Pulmonary artery endothelial cell (primary cell): ENCODE results near the gene PARK7. TPM values are rescaled to one million over a fixed set of nuclear protein-coding genes. Genes with fewer than 3 reads are reported as not detected.
A peak's percentile ranks its signal among the peaks of the same experiment; 100 is the strongest.

Source experiments
- DNase-seq: peaks from one replicate; pipeline ENCODE4 v3.0.0-alpha.2; 2011; ENCODE audit warnings: low read depth, low spot score
- total RNA-seq: library from RNA; depleted of rRNA; stranded (reverse); fragments of >200 nt; gene quantifications from 2 replicates; pipeline ENCODE4 v1.2.3, GENCODE V29; 2014

PARK7 gene
- total RNA-seq, 1 donor from 2014 or later = 234 TPM

DNA sequence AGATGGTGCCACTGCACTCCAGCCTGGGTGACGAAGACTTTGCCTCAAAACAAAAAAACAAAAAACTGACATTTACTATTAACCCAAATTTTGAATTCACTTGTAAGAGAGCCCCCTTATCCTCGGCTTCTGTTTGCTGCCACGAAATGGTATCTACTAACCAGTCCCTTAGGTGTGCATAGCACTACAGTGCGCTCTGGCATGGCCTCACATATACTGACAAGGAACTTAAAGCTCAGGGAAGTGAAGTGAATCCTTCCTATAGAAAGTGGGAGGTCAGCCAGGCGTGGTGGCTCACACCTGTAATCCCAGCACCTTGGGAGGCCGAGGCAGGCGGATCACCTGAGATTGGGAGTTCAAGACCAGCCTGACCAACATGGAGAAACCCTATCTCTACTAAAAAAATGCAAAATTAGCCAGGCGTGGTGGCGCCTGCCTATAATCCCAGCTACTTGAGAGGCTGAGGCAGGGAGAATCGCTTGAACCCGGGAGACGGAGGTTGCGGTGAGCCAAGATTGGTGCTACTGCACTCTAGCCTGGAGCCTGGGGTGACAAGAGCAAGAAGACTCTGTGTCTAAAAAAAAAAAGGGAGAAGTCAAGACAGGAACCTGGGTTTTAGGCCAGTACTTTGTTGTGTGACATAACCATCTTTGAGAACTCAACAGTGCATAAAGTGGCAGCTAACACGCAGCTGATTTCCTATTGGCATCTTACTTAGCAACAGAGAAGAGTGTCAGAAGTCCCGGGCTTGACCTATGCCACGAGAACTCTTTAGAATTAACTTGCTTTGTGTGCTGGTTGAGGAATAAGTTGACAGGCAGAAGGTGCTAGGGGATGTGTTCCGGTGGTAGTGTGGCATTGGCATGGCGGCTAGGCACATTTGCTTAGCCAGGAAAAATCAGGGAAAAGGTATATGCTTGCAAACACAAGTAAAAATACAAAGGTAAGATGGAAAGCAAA is 47.8 kb downstream of the PARK7 start:
- DNase-seq = no peak

DNA sequence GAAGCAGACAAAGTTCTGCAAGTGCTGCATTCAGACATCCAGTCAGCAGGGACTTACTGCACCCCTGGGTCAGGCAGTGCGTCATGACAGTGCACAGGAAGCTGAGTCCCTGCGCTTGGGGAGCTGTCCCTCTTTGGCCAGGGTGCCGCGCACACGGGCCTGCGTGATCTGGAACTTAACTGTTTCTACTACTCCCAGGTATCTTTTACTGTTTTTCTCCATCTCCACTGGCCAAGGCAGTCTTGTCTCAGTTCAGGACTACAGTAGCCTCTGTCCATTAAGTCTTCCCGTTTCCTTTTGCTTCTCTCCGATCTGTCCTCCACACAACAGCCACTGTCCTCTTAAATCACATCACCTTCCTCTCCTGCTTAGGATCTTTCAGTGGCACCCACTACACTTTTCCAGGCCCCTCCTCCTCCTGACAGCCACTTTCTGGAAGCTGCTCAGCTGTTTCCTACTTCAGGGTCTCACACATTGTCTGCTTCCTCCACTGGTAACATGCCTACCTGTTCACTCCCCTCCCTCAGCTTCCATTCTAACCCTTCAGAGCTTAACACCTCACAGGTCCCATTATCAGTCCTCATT is 48.7 kb downstream of the PARK7 start:
- DNase-seq = no peak

DNA sequence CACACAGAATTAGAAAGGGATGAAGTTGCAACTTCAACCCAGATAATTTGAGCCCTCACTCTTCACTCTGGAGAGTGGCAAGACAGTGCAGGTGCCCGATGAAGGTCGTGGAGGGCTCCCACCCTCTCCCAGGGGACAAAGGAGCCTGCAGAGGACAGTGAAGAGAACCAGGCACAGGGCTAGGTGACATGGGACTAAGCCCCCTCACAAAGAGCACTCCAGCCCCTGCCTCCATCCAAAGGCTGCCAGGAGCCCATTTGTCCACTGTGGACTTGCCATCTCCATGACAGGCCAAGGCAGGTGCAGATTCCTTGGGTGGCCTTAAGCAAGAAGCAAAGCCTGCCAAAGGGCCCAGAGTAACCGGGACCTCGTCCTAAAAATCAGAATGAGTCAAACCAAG is 49.5 kb downstream of the PARK7 start:
- DNase-seq = no peak

DNA sequence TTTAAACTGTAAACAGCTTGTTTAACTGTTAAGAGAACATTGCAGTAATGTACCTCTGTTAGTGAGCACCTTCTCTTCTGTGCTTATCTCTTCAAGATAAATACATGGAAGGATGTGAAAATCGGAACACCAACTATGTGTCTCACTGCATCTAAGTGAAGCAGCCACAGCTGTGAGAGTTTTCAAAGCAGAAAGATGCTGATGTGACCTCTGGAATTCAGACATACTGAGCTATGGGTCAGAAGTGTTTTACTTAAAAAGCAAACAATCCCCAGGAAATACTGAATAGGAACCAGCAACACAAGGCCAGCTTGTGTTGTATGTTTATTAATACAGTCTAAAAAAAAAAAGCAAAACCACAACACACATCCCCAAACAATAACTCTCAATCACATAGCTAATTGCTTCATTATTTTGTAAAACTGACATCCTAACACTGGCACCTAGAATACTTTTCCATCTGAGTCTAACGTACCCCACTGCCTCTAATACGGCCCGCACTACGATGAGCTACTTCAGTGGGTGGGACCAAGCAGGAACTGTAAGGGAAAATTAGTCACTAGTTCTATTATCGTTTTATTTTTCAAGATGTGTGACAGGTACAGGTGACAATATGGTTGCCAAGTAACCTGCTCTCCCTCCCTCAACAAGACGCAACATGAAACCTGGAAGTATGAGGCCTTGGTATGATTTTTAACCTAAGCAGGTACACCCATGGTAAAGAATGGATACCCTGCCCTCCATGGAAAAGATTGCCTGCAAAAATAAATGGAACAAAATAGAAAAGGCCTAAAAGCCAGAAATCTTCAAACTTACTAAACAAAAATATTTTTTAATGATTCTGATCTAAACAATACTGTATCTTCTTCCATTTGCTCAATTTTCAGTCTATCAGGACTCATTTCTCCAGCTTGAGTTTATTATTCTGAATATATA is 50.7 kb downstream of the PARK7 start:
- DNase-seq = no peak

DNA sequence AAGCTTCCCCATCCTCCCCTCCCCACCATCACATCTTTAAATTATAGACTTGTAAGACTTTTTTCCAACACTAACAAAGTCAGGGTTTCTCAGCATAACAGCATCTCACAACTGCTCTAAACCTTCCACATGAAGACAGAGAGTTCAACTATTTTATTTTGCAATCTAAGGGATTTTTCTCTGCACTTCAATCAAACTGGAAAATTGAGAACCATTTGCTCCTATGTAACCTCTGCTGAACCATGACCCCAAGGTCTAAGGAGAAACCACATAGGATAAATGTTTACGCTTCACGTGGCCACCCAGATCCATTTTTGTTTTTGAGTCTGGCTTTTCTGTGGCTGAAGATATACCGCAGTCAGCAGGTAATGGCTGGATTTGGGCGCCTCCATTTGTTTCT is 51.4 kb downstream of the PARK7 start:
- DNase-seq = no peak

DNA sequence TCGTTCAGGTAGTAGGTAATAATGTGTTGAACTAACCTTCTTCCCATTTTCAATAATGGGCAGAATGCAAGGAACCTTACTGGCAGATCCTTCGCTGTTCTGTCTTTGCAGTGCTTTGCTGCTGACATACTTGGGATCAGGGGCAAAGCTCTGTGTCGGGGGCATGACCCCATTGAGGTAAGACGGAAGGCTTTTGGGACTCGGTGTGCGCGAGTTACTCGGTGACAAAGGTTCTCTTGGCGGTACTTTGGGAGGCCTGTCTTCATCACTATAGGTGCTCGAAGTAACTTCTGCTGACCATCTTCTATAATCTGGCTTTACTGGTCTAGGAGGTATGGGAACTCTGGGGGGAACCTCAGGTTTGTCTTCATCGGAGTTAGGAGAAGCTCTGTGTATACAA is 51.9 kb downstream of the PARK7 start:
- no peak for DNase-seq

DNA sequence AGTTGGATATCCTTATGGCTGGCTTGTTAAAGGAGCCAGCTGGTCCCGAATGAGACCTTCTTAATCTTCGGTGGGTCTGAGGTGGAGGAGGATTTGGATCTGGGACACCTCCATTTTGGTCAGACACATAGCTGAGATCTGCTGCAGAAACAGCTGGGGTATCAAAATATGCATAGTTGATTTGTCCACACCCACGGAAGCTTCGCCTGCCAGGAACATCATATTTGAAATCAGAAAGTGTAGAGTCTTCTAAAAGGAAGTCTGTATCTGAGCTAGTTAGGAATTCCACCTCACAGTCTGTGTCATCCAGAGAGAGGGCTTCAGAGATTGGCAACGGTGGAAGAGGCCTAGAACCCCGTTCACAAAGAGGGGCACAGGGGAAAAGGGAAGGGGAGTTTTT is 52.3 kb downstream of the PARK7 start:
- DNase-seq = no peak

DNA sequence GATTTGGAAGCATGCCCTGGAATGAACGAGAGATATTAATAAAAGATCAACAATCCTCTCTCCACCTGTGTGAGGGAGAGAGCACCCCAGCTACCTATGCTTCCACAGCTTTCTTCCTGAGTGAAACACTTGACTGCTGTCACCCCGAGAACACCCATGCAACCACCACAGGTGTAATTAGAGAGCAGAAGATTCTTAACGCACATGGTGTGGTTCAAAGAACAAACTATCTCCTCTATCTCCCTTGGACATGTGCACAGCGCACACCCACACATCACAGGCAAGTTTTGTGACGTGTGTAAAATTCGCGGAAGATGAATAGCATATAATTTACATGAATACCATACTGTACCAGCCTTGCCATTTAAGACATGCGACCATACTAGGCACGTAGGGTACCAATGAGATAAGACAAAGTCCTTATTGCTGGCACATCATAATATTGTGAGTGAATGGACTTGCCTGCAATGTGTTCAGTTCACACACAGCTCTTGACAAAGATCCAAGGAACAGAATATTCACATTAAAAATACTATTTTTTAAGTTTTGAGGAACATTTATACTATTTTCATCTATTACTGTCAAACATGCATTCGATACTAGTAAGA is 53.0 kb downstream of the PARK7 start:
- DNase-seq = no peak

DNA sequence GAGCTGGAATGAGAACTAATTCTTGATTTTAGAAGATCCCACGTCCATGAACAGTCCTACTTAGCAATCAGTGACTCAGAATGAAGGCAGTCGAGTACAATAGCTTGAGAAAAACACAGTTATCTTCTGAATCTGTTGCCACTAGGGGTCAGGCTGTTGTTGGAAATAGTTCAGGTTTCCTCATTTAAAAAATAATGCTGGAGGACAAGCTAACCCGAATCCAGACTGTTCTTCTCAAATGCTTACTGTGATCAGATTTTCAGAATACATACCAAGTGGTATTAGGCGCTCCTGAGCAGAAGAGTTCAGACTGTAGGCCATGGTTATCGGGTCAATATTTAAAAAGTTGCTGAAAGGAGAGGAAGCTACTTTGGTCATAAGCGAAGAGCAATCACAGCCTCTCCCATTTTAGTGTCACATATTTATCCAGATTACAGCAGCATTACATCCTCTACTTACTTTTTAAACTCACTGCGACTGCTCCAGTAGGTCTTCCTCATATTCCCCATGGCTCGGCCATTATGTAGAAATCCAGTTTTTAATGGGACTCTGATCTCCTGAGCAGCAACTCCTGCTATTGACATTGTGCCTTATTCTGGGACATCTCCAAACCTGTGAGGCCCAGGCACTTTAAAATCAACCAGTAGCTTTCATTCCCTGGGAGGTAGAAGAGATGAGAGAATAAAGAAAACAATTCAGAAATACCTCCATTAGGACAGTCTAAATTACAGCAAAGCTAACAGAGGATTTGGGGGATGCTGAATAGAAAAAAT is 53.7 kb downstream of the PARK7 start:
- DNase-seq = peak; percentile 65

DNA sequence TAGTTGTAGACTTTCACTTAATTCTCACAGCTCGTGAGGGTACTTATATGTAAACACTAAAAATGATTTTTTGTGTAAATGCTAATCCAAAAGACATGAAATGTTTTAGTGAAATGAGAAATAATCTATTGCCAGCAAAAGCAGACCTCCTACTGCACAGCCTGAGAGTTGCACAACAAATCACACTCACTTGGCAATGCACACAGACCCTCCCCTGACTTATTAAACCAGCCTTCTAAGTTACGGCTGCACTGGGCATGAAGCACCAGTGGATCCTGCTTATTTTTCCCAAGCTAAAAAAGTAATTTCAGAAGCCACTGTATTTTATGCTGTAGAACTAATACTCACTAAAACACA is 54.3 kb downstream of the PARK7 start:
- DNase-seq = no peak

DNA sequence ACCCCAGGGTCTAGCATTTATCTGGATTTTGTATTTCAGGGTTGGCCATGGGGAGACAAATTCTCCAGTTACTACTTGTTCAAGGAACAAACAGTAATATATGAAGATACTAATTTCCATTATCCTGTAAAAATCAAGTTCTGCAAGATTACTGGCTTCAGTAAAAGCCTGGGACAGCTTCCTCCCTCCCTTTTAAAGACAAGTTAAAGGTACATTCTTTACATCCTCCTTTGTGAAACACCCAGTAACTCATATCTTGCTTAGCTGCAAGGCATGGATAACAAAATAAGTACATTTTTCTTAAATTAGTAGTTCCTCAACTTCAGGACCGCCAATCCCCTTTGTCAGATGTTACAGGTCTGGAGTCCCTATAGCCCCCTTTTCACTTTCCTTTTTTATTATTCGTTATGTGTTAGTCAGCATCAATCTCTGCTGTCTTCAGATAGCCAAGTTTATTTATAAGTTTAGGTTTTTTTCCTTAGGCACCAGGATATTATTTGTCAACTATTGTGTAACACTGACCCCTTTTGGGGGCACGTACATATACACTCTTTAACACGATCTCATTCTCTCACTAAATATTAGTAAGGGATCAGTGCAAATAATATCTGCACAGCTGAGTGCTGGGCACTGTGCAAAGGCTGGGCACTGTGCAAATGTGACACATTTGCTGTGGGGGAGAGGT is 54.8 kb downstream of the PARK7 start:
- no peak for DNase-seq

DNA sequence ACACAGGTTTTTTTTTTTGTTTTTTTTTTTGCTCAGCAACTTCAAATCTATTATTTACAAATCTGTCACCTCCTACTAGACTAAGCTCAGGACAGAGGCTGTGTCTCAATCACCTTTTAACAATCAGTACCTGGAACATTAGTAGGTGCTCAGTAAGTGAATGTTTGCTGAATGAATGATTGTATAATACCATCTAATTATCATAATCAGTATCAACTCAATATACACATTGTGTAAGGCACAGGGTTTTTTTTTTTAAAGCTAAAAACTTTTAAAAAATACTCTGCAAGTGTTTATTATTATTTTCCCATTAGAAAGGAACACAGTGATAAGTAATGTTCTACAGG is 55.4 kb downstream of the PARK7 start:
- DNase-seq = no peak

DNA sequence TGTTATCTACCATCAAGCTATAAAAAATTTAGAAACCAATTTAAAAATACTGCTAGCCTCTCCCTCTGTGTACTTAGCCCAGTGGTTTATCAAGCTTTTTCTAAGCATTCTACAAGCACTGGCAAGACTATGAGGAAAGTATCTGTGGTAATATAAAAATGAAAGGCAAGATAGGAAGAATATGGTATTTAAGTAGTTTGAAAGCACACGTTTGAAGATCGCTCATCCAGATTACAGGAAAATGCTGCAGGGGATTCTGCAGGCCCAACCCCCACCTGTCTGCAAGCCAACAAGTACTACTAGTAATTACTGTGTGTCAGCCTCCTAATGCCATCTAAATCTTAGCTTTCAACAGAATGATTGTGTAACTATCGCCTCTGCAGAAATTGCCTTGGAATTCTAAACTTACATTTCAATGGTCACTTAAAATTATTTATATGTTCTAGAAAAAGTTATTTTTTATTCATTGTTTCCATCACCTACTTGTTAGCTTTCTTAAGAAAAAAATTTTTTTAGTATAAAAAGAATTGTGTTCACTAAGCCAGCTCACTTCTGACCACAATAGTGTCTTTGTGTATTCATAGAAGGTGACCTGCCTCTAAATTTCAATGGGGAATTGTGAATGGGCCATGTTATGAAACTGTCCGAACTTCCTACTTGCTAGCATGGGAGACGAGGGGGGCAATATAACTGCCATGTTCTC is 56.1 kb downstream of the PARK7 start:
- no peak for DNase-seq

DNA sequence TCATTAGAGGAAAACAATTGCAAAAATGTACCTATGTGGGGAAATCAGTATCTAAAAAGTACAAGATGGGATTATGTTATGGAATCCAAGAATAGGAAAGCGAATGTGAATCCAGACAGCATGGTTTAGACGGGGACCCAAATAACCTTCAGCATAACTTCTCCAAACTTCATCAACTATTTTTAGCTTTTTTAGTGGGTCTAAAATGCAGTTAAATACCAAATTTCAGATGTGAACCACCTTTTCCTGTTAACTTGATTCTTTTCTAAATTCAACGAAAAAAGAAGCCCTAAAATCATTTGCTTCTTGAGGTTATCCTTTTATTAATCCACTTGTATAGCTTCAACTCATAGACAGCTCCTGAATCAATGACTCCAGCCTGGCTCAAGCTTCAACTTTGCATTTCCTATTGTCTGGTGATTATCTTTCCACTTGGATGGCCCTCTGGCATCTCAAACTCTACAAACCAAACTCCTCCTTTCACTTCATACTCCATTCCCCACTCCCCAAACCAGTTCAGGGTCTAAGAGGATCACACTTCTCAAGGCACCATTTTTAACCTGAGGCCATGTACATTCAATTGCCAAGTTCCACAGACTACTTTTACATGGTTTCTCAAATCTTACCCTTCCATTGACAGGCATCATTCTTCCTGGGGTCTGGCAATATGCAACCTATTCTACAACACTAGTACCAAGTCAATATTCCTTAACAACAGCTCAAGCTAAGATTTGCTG is 57.1 kb downstream of the PARK7 start:
- DNase-seq = no peak

DNA sequence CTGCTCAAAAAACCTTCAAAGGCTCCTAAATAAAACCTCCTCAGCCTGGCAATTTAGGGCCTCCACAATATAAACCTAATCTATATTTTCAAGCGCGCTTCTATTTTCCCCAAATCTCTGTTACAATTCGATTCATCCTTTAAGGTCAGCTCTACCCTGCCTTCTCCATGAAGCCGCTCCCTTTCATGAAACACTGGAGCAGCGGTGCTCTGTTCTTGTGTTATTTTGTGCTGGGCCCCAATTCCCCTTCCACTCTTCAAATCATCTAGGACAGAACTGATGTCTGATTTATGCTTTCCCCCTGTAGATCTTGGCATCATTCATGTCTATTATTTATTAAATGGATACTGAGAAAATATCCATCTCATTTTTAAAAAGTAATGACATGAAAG is 57.7 kb downstream of the PARK7 start:
- DNase-seq = no peak

DNA sequence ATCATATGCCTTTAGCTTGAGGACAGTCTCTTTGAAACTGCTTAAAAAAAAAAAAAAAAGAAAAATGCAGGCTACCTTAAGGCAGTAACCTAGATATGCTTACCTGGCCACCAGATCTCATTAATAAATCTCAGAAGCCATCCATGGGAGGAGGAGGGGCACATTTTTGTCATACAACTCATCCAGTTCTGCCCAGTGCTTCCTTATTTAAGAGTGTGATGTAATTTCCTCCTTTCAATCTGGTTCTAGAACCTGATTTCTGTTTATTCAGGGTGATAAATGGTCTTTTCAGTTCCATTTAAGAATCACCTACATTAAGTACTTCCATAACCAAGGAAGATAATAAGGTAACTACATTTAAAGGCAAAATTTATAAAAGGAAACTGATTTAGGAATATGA is 58.5 kb downstream of the PARK7 start:
- DNase-seq = peak; percentile 27

DNA sequence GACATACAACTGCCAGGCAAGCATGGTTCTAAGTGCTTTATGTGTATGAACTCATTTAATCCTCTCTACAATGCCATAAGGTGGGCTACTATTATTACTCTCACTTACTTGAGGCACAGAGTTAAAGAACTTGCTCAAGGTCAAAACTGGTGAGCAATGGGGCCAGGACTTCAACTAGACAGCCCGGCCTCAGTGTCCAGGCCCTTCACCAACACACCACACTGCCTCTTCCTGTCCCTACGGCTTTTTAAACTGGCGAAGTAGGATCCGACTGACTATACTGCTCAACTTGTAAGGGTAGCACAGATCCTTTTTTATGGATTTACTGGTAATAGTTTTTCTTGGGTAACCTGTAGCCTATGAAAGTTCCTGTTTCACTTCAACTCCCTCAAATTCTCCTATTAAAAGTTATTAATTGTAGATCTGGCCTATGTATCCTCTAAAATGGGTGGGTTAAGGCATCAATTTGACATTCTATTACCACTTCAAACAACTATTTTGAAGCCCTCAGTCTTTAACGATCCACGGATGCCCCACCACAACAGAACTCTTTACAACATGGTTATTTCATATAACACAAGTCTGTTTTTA is 60.3 kb downstream of the PARK7 start:
- DNase-seq = no peak

DNA sequence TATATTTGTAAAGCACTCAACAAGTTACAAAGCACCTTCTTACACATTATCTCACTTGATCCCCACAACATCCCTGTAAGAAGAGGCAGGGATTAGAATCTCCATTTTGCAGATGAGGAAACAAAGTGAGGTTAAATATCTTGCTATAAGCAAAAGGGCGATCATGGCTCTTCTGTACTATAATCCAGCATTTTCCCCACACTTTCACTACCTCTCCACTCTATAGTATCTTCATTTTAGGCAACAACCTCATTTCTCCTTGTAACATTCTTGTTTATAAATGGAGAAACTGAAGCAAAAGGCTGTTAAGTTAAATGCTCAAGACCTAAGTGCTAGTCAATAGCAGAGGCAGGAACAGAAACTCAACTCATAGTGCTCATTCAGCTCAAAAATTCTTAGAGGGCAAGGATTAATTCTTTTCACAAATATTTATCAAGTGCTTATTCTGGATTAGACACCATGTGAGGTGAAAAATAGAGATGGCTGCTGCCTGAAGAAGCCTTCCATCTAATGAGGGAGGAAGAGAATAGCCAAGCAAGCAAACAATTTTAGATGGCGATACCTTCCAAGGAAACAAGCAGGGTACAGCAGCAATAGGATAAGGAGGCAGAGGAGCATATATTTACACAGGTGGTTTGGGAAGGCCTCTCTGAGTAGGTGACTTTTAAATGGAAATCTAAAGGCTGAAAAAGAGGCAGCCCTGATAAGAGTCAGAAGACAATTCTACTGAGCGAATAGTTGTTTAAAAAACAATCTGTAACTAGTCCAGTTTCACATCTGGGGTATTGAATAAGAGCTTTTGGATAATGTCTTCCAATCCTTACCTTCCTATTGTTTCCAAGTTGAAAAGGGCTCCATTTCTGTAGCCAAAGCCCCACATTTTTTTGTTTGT is 61.1 kb downstream of the PARK7 start:
- no peak for DNase-seq
